B cell (primary cell): Measurements from ENCODE around the gene ZNF134. TPM values are rescaled to one million over a fixed set of nuclear protein-coding genes. Genes with fewer than 3 reads are reported as not detected.

ENCODE experiments used
- ATAC-seq: fragments of 200-7000 bp; cut with Tn5 transposase; one replicate; pipeline ENCODE4 v1.10.0; 2021; ENCODE audit warnings: low read depth, mild to moderate bottlenecking, moderate number of reproducible peaks, moderate library complexity
- CTCF ChIA-PET: fragments of 350-600 bp; sonication (Branson Sonifier 250); formaldehyde crosslinking; loops from one replicate; lab custom pipeline; 2021; ENCODE audit warnings: antibody characterized with exemption, inconsistent platforms; lab: Charles Lee
- POLR2A ChIA-PET: fragments of 350-600 bp; sonication (Branson Sonifier 250); formaldehyde crosslinking; loops from one replicate; lab custom pipeline; 2021; ENCODE audit warnings: antibody characterized with exemption; lab: Charles Lee
- DNase-seq: peaks from one replicate; pipeline ENCODE4 v3.0.0; 2013
- H2AFZ ChIP-seq: 2 replicates; pipeline ENCODE4 v1.6.1; 2012; ENCODE audit warnings: mild to moderate bottlenecking, low read depth, low read length; ENCODE audit not compliant: insufficient read depth, poor library complexity, severe bottlenecking
- H3K27ac ChIP-seq, 2 donors: 1 replicate in 1 of 2; 2 replicates in 1 of 2; pipeline ENCODE4 v1.5.1; 2012 to 2013; ENCODE audit warnings: low read length in 2 of 2, mild to moderate bottlenecking in 2 of 2, moderate library complexity in 1 of 2
- H3K27me3 ChIP-seq, 4 experiments: fragments of 200-600 bp in 1 of 4; sonication (generic) in 1 of 4; replicated peaks in 1 of 4; 1 replicate in 2 of 4; 2 replicates in 2 of 4; pipeline versions ENCODE4 v1.6.1 to v1.7.0; 2013 to 2016; ENCODE audit warnings: low read length in 3 of 4, mild to moderate bottlenecking in 2 of 4, mixed read lengths in 1 of 4, moderate library complexity in 1 of 4; ENCODE audit not compliant: insufficient read depth in 4 of 4, control insufficient read depth in 3 of 4; ENCODE audit errors: control extremely low read depth in 1 of 4
- H3K36me3 ChIP-seq, 2 experiments: replicated peaks in 1 of 2; 1 replicate in 1 of 2; 2 replicates in 1 of 2; pipeline versions ENCODE4 v1.6.1 to v1.7.1; 2013; ENCODE audit warnings: low read length in 1 of 2; ENCODE audit not compliant: insufficient read depth in 2 of 2, control insufficient read depth in 1 of 2; ENCODE audit errors: control extremely low read depth in 1 of 2, extremely low read depth in 1 of 2
- H3K4me1 ChIP-seq, 2 donors: fragments of 200-600 bp in 1 of 2; sonication (generic) in 1 of 2; 1 replicate in 1 of 2; 2 replicates in 1 of 2; pipeline versions ENCODE4 v1.5.1 to v1.6.1; 2013 to 2017; ENCODE audit warnings: low read length in 2 of 2; ENCODE audit not compliant: control insufficient read depth in 2 of 2, insufficient read depth in 2 of 2
- H3K4me2 ChIP-seq: replicated peaks from 2 replicates; pipeline ENCODE3; 2012; ENCODE audit warnings: mild to moderate bottlenecking, low read depth, low read length; ENCODE audit not compliant: poor library complexity, severe bottlenecking
- H3K4me3 ChIP-seq, 5 experiments: fragments of 200-600 bp in 1 of 5; sonication (generic) in 1 of 5; 1 replicate in 3 of 5; 2 replicates in 2 of 5; pipeline versions ENCODE4 v1.5.1 to v1.7.0; 2011 to 2016; ENCODE audit warnings: low read length in 4 of 5, mild to moderate bottlenecking in 4 of 5, low read depth in 2 of 5, control low read depth in 1 of 5, moderate library complexity in 1 of 5; ENCODE audit not compliant: insufficient read depth in 1 of 5; ENCODE audit errors: control extremely low read depth in 1 of 5, extremely low read depth in 1 of 5
- H3K79me2 ChIP-seq: fragments of 200-600 bp; sonication (generic); one replicate; pipeline ENCODE4 v1.6.0; 2016; ENCODE audit warnings: low read length; ENCODE audit not compliant: control insufficient read depth, insufficient read depth
- H3K9ac ChIP-seq: fragments of 200-600 bp; sonication (generic); 2 replicates; pipeline ENCODE4 v1.6.1; 2017; ENCODE audit warnings: mild to moderate bottlenecking, low read length, moderate library complexity
- H3K9me3 ChIP-seq, 3 donors: one replicate each; pipeline versions ENCODE4 v1.6.1 to v1.7.1; 2013; ENCODE audit warnings: low read length in 2 of 3; ENCODE audit not compliant: control insufficient read depth in 2 of 3, insufficient read depth in 1 of 3; ENCODE audit errors: control extremely low read depth in 1 of 3
- H4K20me1 ChIP-seq: 2 replicates; pipeline ENCODE4 v1.6.0; 2012; ENCODE audit warnings: mild to moderate bottlenecking, low read length; ENCODE audit not compliant: insufficient read depth, control insufficient read depth, poor library complexity, severe bottlenecking
- H3K27ac Mint-ChIP-seq: one replicate; pipeline ENCODE4 v1.8.0; 2021; ENCODE audit warnings: mixed read lengths
- H3K27me3 Mint-ChIP-seq: one replicate; pipeline ENCODE4 v1.8.0; 2021; ENCODE audit warnings: mixed read lengths
- H3K4me1 Mint-ChIP-seq: one replicate; pipeline ENCODE4 v1.8.0; 2021; ENCODE audit warnings: mixed read lengths
- H3K4me3 Mint-ChIP-seq: one replicate; pipeline ENCODE4 v1.8.0; 2021; ENCODE audit warnings: mixed read lengths
- H3K9me3 Mint-ChIP-seq: one replicate; pipeline ENCODE4 v1.8.0; 2022; ENCODE audit warnings: mixed read lengths; ENCODE audit not compliant: insufficient read depth
- CTCF ChIP-seq: fragments of 200-600 bp; IDR thresholded peaks from one replicate; pipeline ENCODE4 v1.8.0; 2022; ENCODE audit warnings: antibody characterized with exemption, mild to moderate bottlenecking
- EZH2 ChIP-seq: IDR thresholded peaks from 2 replicates; pipeline ENCODE4 v1.6.1; 2012; ENCODE audit warnings: borderline replicate concordance, low read depth, mild to moderate bottlenecking, moderate library complexity, low read length; ENCODE audit not compliant: insufficient read depth, poor library complexity, severe bottlenecking
- WGBS: methylation state at CpG from one replicate; pipeline ENCODE4 v1.1.5; 2013; ENCODE audit warnings: missing lambda C conversion rate; ENCODE audit not compliant: insufficient coverage; 5-methylcytosine and 5-hydroxymethylcytosine counted together
- intact Hi-C: fragments of 100-400 bp; cut with micrococcal nuclease; formaldehyde crosslinking; loops from one replicate; pipeline ENCODE4 v1.10.0; 2022
- polyA plus RNA-seq: library from polyadenylated mRNA; depleted of rRNA; stranded (reverse); fragments of >200 nt; gene quantifications from 2 replicates; pipeline ENCODE4 v1.2.3, GENCODE V29; 2012
- total RNA-seq, 2 donors: library from RNA; stranded (reverse); fragments of 120-200 nt in 1 of 2; gene quantifications; 1 replicate in 1 of 2; 2 replicates in 1 of 2; pipeline versions ENCODE4 v1.2.3 to v1.2.4, GENCODE V29; 2013 to 2022

Gene ZNF134
- total and polyA plus RNA-seq, 2 donors (not counting 1 experiment from before 2014, with no cell fraction given): 7.8 to 38.9 TPM

- H2AFZ ChIP-seq: no peak overlapping the region
- TF ChIP-seq EZH2: no peak
- no peak for TF ChIP-seq CTCF
- no peaks in the 10 kb centered on the region for H3K9me3 ChIP-seq
- Mint-ChIP-seq H3K27ac (no peak overlapping the region), H3K4me3 (no peak overlapping the region), H3K27me3 (peaks cover 30% of the 10 kb centered on the region), H3K4me1 (no peaks in the 10 kb centered on the region), H3K9me3 (no peaks in the 10 kb centered on the region)
- H3K4me3 ChIP-seq: no peak overlapping the region
- no peaks in the 10 kb centered on the region for H3K4me1 ChIP-seq
- no peak overlapping the region for H3K9ac ChIP-seq
- CTCF ChIA-PET: interaction anchor here (1.3 kb wide), 1 partner anchor 11 kb away, joined by 4 read pairs; the partner anchor contains the start of gene ZNF551
- intact Hi-C loops: no loop called here
- ATAC-seq: no peak
- H3K36me3 ChIP-seq: no peaks in the 10 kb centered on the region
- POLR2A ChIA-PET: no interaction called here
- WGBS: 70% methylated on average over 6 of the region's 7 CpGs
- H3K27ac ChIP-seq: no peak overlapping the region
- H3K4me2 ChIP-seq: no peak overlapping the region
- DNase-seq: no peak
- H4K20me1 ChIP-seq: no peaks in the 10 kb centered on the region
- H3K27me3 ChIP-seq: peaks cover 0 to 18% (median 0%) of the 10 kb centered on the region in 4 experiments
- H3K79me2 ChIP-seq: no peaks in the 10 kb centered on the region
Measured at GRCh38 chr19:57671124-57671895, 57.3 kb downstream of the ZNF134 start.

GRCh38 chr19:57672466-57672865 is 58.4 kb downstream of the ZNF134 start:
- ChIA-PET CTCF (interaction anchor here (1.3 kb wide), 1 partner anchor 9 kb away, joined by 4 read pairs; the partner anchor contains the start of gene ZNF551), POLR2A (no interaction called here)
- H2AFZ ChIP-seq: no peak overlapping the region
- no peak for TF ChIP-seq CTCF
- no peak for TF ChIP-seq EZH2
- intact Hi-C loops: no loop called here
- no peaks in the 10 kb centered on the region for H3K4me1 Mint-ChIP-seq
- no peak overlapping the region for H3K4me3 Mint-ChIP-seq
- H3K9me3 Mint-ChIP-seq: no peaks in the 10 kb centered on the region
- H3K9me3 ChIP-seq: no peaks in the 10 kb centered on the region
- H3K4me2 ChIP-seq: no peak overlapping the region
- peaks cover 0 to 9% (median 0%) of the 10 kb centered on the region in 4 experiments for H3K27me3 ChIP-seq
- DNase-seq (no peak), ATAC-seq (no peak)
- no peaks in the 10 kb centered on the region for H3K79me2 ChIP-seq
- WGBS: no CpG with 5 or more reads among the region's 4 CpGs
- no peaks in the 10 kb centered on the region for H4K20me1 ChIP-seq
- no peak overlapping the region for H3K27ac Mint-ChIP-seq
- no peak overlapping the region for H3K9ac ChIP-seq
- peaks cover 30% of the 10 kb centered on the region for H3K27me3 Mint-ChIP-seq
- H3K4me3 ChIP-seq: no peak overlapping the region
- H3K36me3 ChIP-seq: no peaks in the 10 kb centered on the region
- no peaks in the 10 kb centered on the region for H3K4me1 ChIP-seq
- H3K27ac ChIP-seq: no peak overlapping the region
